ENCODE results near the gene QSOX1. TPM values are rescaled to one million over a fixed set of nuclear protein-coding genes. Genes with fewer than 3 reads are reported as not detected.

Gene QSOX1
- total RNA-seq, 1 donor from 2014 or later: 14.3 TPM

- DNase-seq (ENCODE audit: low spot score in 2 of 2) (no peak), FAIRE-seq (no peak)
Measured at GRCh38 chr1:180230791-180231505, 76.3 kb downstream of the QSOX1 start.

GRCh38 chr1:180231506-180231921 is 76.8 kb downstream of the QSOX1 start:
- DNase-seq (ENCODE audit: low spot score in 2 of 2) (peak in 1 of 2 donors; percentile 44), FAIRE-seq (no peak)

DNA sequence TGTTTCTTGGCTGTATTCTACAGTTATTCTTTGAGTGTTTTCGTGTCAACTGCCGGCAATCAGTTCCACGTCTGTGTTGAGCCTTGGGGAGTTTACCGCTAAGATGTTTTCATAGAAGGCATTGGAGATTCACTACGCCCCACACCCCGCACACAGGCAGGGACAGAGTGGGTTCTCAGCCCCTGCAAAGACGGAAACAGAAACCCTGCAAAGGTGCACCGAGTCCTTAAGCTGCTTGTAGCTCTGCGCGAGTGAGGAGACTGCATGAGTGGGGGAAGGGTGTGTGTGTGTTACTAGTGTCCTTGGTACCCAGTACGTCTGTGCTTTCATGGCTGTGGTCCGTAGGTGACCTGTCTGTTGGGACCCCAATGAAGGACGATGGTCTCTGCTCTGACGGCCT is 77.3 kb downstream of the QSOX1 start:
- DNase-seq (ENCODE audit: low spot score in 2 of 2) (no peak), FAIRE-seq (no peak)

- no peak for DNase-seq (ENCODE audit: low spot score in 2 of 2)
- no peak for FAIRE-seq
Measured at GRCh38 chr1:180232521-180233043, 77.9 kb downstream of the QSOX1 start.

- no peak for DNase-seq (ENCODE audit: low spot score in 2 of 2)
- no peak for FAIRE-seq
Measured at GRCh38 chr1:180233191-180234011, 78.7 kb downstream of the QSOX1 start.

GRCh38 chr1:180234369-180235076 is 79.9 kb downstream of the QSOX1 start:
- no peak for FAIRE-seq
- no peak for DNase-seq (ENCODE audit: low spot score in 2 of 2)

GRCh38 chr1:180235077-180235501 is 80.4 kb downstream of the QSOX1 start:
- DNase-seq (ENCODE audit: low spot score in 2 of 2) (no peak), FAIRE-seq (no peak)

DNA sequence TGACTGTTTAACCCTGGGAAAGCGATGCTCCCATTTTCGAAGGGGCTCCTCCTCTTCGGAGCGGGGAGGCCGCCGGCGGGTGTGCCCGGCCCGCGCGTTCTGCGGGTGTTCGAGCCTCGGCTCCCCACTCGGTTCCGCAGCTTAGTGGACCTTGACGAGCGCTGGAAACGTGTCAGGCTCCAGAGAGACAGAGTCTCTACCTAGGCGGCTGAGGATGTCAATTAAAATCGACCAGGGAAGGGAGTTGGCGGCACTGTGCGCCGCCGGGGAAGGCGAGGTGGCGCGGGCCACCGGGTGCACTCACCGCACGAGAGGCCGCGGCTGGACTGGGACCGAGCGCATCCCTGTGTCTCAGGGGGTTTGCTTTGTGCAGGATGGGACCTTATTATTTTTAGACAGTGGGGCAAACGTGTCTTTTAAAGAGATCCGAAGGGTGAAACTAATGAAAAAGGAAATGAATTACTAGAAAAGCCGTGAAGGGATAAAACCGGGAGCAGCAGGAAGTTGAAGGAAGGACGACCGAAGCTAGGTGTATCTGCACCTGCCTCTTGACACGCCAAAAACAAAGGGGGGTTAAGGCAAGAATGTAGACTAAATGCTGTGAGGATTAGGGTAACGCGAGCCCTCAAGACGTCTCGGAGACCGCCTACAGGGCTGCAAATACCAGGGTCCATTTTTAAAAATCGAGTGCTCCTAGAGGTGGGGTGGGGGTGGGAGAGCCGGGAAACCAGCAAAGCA is 81.0 kb downstream of the QSOX1 start:
- no peak for DNase-seq (ENCODE audit: low spot score in 2 of 2)
- no peak for FAIRE-seq

GRCh38 chr1:180236698-180237509 is 82.2 kb downstream of the QSOX1 start:
- DNase-seq (ENCODE audit: low spot score in 2 of 2): no peak

DNA sequence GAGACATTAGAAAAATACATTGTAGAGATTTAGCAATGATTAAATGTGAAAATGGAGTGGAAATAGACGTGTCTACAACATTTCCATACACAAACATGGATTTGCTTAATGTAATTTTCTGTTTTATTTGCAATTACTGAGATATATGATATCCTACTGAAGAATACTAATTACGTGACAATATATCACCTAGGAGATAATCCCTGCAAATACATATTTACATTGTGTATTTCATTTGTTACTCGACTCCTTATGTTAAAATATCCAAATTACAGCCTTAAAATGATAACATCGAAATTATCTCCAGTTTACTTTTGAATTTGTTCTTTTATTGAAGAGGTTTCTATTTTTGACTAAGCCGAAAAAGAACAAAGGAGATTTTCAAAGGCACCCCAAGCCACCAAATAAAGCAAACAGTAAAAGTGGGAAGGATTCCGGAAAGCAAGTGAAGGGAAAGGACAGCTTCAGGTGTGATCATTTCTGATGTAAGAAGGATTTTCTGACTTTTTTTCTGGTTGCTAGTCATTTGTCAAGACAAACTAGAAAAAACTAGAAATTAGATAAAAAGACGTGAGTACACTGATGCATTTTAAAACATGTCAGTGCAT is 83.3 kb downstream of the QSOX1 start:
- FAIRE-seq: no peak
- DNase-seq (ENCODE audit: low spot score in 2 of 2): no peak

More at GRCh38 chr1:180236698-180237509, 82.2 kb downstream of the QSOX1 start:
- no peak for FAIRE-seq

DNA sequence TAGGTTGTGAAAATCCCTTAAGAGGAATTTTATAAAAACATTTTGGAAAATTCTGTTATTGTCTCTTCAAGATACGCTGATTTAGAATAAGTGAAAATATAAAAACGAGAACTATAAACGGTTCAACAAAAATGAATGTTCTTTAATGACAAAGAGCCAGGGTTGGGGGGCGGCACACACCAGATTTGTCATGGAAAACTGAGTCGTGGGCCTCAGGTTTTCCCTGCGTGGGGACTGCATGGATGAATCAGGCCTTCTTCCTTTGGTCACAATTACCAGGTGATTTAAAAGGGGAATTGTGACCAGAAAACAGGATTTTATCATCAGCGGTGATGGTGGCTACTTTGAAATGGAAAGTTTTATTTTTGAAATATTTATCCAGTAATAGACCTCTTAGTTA is 84.0 kb downstream of the QSOX1 start:
- FAIRE-seq (no peak), DNase-seq (ENCODE audit: low spot score in 2 of 2) (no peak)

GRCh38 chr1:180239145-180240096 is 84.8 kb downstream of the QSOX1 start:
- FAIRE-seq (no peak), DNase-seq (ENCODE audit: low spot score in 2 of 2) (no peak)

DNA sequence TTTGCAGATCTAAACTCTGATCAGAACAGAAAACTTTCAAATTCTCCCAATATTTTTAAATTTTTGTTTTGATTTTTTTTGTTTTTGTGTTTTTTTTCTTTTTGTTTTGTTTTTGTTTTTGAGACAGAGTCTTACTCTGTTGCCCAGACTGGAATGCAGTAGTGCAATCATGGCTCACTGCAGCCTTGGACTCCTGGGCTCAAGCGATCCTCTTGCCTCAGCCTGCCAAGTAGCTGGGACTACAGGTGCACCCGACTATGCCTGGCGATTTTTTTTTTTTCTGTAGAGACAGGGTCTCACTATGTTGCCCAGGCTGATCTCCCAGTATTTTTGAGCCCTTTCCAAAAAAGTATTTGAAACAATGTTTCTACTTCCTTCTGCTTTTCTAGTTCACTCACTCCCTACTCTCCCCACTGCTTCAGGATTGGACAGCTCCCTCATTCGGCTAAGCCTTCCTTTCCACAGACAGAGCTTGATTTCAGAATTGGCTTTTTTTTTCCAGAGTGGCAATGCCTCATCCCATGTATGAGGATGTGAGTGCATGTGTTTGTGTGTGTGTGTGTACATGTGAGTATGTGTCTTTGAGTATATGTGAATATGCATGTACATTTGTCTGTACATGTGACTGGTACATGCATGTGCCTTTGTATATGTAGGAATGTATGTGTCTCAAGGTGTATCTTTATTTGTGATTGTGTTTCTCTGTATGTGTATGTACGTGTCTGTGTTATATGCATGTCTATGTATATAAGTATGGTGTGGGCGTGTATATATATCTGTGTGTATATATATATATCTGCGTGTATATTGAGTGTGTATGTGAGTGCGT is 87.3 kb downstream of the QSOX1 start:
- FAIRE-seq: no peak
- no peak for DNase-seq (ENCODE audit: low spot score in 2 of 2)

DNA sequence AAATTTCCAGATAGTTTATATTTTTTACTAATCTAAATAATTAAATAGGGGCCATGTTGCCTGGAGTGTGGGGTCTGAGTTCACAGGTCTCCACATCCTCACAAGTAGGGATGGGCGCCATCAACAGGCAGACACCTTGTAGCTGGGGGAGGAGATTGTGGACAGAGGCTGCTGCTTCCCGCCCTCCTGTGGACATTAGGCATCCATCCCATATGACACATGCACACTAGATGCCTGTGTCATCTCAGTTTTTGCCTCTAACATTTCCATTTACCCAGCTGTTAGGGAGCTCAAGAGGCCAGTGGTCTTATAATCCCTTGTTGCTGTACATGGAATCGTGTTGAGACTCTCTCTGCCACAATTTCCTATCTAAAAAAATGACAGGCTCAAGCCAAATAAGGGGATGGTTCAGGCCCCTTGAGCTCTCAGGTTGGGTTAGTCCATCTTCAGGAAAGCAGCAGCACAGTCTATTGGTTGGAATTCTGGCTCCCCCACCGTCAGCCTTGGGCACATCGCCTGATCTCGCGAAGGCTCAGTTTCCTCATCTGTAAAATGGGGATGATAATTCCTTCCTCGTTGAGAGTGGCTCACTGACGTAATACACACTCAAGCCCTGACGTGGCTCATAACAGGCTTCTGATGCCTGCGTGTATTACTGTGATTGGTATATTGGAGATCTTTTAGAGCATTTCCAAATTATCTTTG is 89.0 kb downstream of the QSOX1 start:
- DNase-seq (ENCODE audit: low spot score in 2 of 2): no peak
- no peak for FAIRE-seq

DNA sequence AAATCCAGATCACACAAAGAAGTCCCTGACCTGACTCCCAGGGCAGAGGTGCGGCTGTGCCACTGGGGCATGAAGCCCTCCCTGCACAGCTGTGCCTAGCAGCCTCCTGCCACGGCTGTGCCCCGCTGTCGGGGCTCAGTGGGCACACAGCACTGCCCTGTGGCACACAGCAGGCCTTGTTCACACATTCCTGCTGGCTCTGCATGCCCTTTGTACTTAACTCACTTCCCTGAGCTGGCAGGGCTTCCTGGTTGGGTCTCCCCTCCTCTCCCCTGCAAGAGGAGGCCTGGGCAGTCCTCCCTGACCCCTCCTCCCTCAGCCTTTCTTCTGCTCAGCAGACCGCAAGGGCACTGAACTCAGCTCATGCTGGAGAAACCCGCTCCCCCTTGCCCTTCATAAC is 90.2 kb downstream of the QSOX1 start:
- DNase-seq (ENCODE audit: low spot score in 2 of 2): no peak

DNA sequence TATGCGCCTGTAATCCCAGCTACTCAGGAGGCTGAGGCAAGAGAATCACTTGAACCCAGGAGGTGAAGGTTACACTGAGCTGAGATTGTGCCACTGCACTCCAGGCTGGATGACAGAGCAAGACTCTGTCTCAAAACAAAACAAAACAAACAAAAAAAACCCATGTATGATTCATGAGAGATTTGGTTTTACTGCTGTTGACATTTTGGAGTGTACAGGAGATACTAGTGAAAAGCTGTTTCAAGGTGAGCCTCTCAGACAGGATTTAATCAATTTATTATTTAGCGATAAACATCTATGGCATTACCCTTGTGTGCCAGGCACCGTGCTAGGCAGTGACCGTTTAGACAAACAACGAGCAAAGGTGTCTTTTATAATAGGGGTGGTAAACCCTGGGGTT is 91.9 kb downstream of the QSOX1 start:
- FAIRE-seq: no peak
- DNase-seq (ENCODE audit: low spot score in 2 of 2): no peak

More for the DNA sequence above, 90.2 kb downstream of the QSOX1 start:
- no peak for FAIRE-seq

Data from frontal cortex (tissue), 4 donors.